H9 (cell line): ENCODE results near the gene NTPCR. TPM values are rescaled to one million over a fixed set of nuclear protein-coding genes. Genes with fewer than 3 reads are reported as not detected.

Experiments
- DNase-seq: peaks from one replicate; pipeline ENCODE4 v3.0.0-alpha.2; 2017
- H2AFZ ChIP-seq: one replicate; pipeline ENCODE4 v1.6.1; 2013; ENCODE audit warnings: mild to moderate bottlenecking, low read length, control low read depth, moderate library complexity
- H2AK5ac ChIP-seq: 2 replicates; pipeline ENCODE4 v1.6.1; 2013; ENCODE audit warnings: low read length, control low read depth, mixed read lengths; ENCODE audit not compliant: insufficient read length
- H2BK120ac ChIP-seq: one replicate; pipeline ENCODE4 v1.6.1; 2013; ENCODE audit warnings: low read depth, mild to moderate bottlenecking, low read length, control low read depth, inconsistent platforms; ENCODE audit not compliant: poor library complexity, severe bottlenecking
- H2BK12ac ChIP-seq: 2 replicates; pipeline ENCODE4 v1.6.1; 2013; ENCODE audit warnings: low read length, control low read depth, mixed read lengths, low read depth; ENCODE audit not compliant: insufficient read length
- H2BK15ac ChIP-seq: 2 replicates; pipeline ENCODE4 v1.6.1; 2013; ENCODE audit warnings: low read depth, low read length, control low read depth
- H2BK20ac ChIP-seq: one replicate; pipeline ENCODE4 v1.6.1; 2013; ENCODE audit warnings: low read depth, mild to moderate bottlenecking, low read length, control low read depth, inconsistent platforms; ENCODE audit not compliant: poor library complexity, severe bottlenecking
- H2BK5ac ChIP-seq: 2 replicates; pipeline ENCODE4 v1.6.1; 2013; ENCODE audit warnings: low read length, control low read depth, mixed read lengths; ENCODE audit not compliant: insufficient read length
- H3K14ac ChIP-seq: 2 replicates; pipeline ENCODE4 v1.6.1; 2013; ENCODE audit warnings: low read length, control low read depth; ENCODE audit not compliant: insufficient read depth
- H3K18ac ChIP-seq: 2 replicates; pipeline ENCODE4 v1.6.1; 2013; ENCODE audit warnings: low read depth, mild to moderate bottlenecking, mixed read lengths, low read length, control low read depth; ENCODE audit not compliant: insufficient read length
- H3K23ac ChIP-seq: 2 replicates; pipeline ENCODE4 v1.6.1; 2013; ENCODE audit warnings: low read length, control low read depth, mixed read lengths, low read depth; ENCODE audit not compliant: insufficient read length
- H3K23me2 ChIP-seq: 2 replicates; pipeline ENCODE4 v1.6.1; 2013; ENCODE audit warnings: low read depth, mild to moderate bottlenecking, mixed read lengths, low read length, control low read depth; ENCODE audit not compliant: insufficient read length, poor library complexity, severe bottlenecking
- H3K27ac ChIP-seq: 2 replicates; pipeline ENCODE4 v1.5.1; 2013; ENCODE audit warnings: low read length, control low read depth, mixed read lengths, low read depth; ENCODE audit not compliant: insufficient read length
- H3K27me3 ChIP-seq: 2 replicates; pipeline ENCODE4 v1.6.1; 2013; ENCODE audit warnings: low read length, control low read depth, inconsistent platforms; ENCODE audit not compliant: insufficient read depth
- H3K4ac ChIP-seq: 2 replicates; pipeline ENCODE4 v1.6.1; 2013; ENCODE audit warnings: low read depth, mild to moderate bottlenecking, control low read depth, inconsistent platforms, low read length, moderate library complexity
- H3K4me1 ChIP-seq: 2 replicates; pipeline ENCODE4 v1.6.1; 2013; ENCODE audit warnings: low read length, control low read depth, inconsistent platforms; ENCODE audit not compliant: insufficient read depth
- H3K4me2 ChIP-seq: 2 replicates; pipeline ENCODE4 v1.6.1; 2013; ENCODE audit warnings: low read length, control low read depth, mixed read lengths; ENCODE audit not compliant: insufficient read length, insufficient read depth
- H3K56ac ChIP-seq: 2 replicates; pipeline ENCODE4 v1.6.1; 2013; ENCODE audit warnings: low read depth, mild to moderate bottlenecking, mixed read lengths, low read length, control low read depth; ENCODE audit not compliant: insufficient read length
- H3K79me1 ChIP-seq: 2 replicates; pipeline ENCODE4 v1.6.1; 2013; ENCODE audit warnings: low read depth, mild to moderate bottlenecking, moderate library complexity, low read length, control low read depth, inconsistent platforms; ENCODE audit not compliant: insufficient read depth, poor library complexity, severe bottlenecking
- H3K79me2 ChIP-seq: 2 replicates; pipeline ENCODE4 v1.6.1; 2013; ENCODE audit warnings: low read length, control low read depth, inconsistent platforms; ENCODE audit not compliant: insufficient read depth
- H3K9ac ChIP-seq: 2 replicates; pipeline ENCODE4 v1.6.1; 2013; ENCODE audit warnings: low read length, control low read depth, mixed read lengths; ENCODE audit not compliant: insufficient read length; ENCODE audit errors: extremely low read depth
- H3K9me3 ChIP-seq: one replicate; pipeline ENCODE4 v1.6.1; 2013; ENCODE audit warnings: low read depth, low read length, inconsistent platforms; ENCODE audit not compliant: control insufficient read depth
- H3T11ph ChIP-seq: one replicate; pipeline ENCODE4 v1.6.1; 2013; ENCODE audit warnings: mild to moderate bottlenecking, low read length, control low read depth, inconsistent platforms
- H4K20me1 ChIP-seq: one replicate; pipeline ENCODE4 v1.6.1; 2013; ENCODE audit not compliant: control insufficient read depth, insufficient read length, insufficient read depth
- H4K5ac ChIP-seq: 2 replicates; pipeline ENCODE4 v1.6.1; 2013; ENCODE audit warnings: low read depth, mild to moderate bottlenecking, mixed read lengths, low read length, control low read depth; ENCODE audit not compliant: insufficient read length
- H4K8ac ChIP-seq: replicated peaks from 2 replicates; pipeline ENCODE4 v1.6.1; 2013; ENCODE audit warnings: low read length, control low read depth, mixed read lengths, low read depth; ENCODE audit not compliant: insufficient read length
- H4K91ac ChIP-seq: 2 replicates; pipeline ENCODE4 v1.6.1; 2013; ENCODE audit warnings: low read depth, mild to moderate bottlenecking, moderate library complexity, mixed read lengths, low read length, control low read depth; ENCODE audit not compliant: insufficient read length
- H3K27ac Mint-ChIP-seq, 3 experiments: 2 replicates in 2 of 3; 3 replicates in 1 of 3; pipeline ENCODE4 v1.8.0; 2020 to 2021; ENCODE audit warnings: mixed read lengths in 3 of 3, mild to moderate bottlenecking in 1 of 3, moderate library complexity in 1 of 3
- H3K27me3 Mint-ChIP-seq: 2 replicates; pipeline ENCODE4 v1.8.0; 2021; ENCODE audit warnings: low read depth, mild to moderate bottlenecking, moderate library complexity, mixed read lengths
- H3K36me3 Mint-ChIP-seq, 3 experiments: 2 replicates in 2 of 3; 3 replicates in 1 of 3; pipeline ENCODE4 v1.8.0; 2020 to 2021; ENCODE audit warnings: low read depth in 3 of 3, mixed read lengths in 3 of 3; ENCODE audit not compliant: insufficient read depth in 1 of 3
- H3K4me1 Mint-ChIP-seq, 2 experiments: 2 replicates each; pipeline ENCODE4 v1.8.0; 2020; ENCODE audit warnings: mixed read lengths in 2 of 2
- H3K4me3 Mint-ChIP-seq, 2 experiments: 2 replicates in 1 of 2; 3 replicates in 1 of 2; pipeline ENCODE4 v1.8.0; 2020 to 2021; ENCODE audit warnings: mild to moderate bottlenecking in 2 of 2, mixed read lengths in 2 of 2, moderate library complexity in 1 of 2
- H3K9me3 Mint-ChIP-seq, 2 experiments: 2 replicates in 1 of 2; 3 replicates in 1 of 2; pipeline ENCODE4 v1.8.0; 2020; ENCODE audit warnings: mild to moderate bottlenecking in 2 of 2, mixed read lengths in 2 of 2, moderate library complexity in 1 of 2
- CTCF ChIP-seq: fragments of 200-600 bp; sonication (generic); conservative IDR thresholded peaks from 3 replicates; pipeline ENCODE4 v1.8.0; 2021; ENCODE audit warnings: antibody characterized with exemption, mild to moderate bottlenecking
- WGBS: extraction: QIAGEN DNeasy Blood & Tissue Kit; methylation state at CpG from one replicate; pipeline ENCODE4 v1.1.7; 2013; ENCODE audit warnings: missing lambda C conversion rate, low lambda C conversion rate, mixed read lengths; ENCODE audit not compliant: insufficient read length; ENCODE audit errors: extremely low coverage; 5-methylcytosine and 5-hydroxymethylcytosine counted together
- total RNA-seq: library from RNA; stranded (reverse); gene quantifications from 2 replicates; pipeline ENCODE4 v1.2.1, GENCODE V29; 2021

NTPCR gene
- total RNA-seq, 1 experiment from 2014 or later, result 87.4 TPM

- no peak overlapping the region for H3K14ac ChIP-seq
- H3K79me2 ChIP-seq, result no peaks in the 10 kb centered on the region
- H3K4me3 Mint-ChIP-seq, result no peak overlapping the region
- no peak overlapping the region for H3K9ac ChIP-seq
- DNase-seq, result no peak
- no peak overlapping the region for H3K18ac ChIP-seq
- H2BK5ac ChIP-seq, result no peak overlapping the region
- H3T11ph ChIP-seq, result no peak overlapping the region
- no peak overlapping the region for H2BK12ac ChIP-seq
- H4K91ac ChIP-seq, result no peak overlapping the region
- no CpG with 5 or more reads among the region's 2 CpGs for WGBS
- H3K9me3 ChIP-seq, result peaks cover 18% of the 10 kb centered on the region
- peaks cover 92 to 93% (median 93%) of the 10 kb centered on the region in 3 experiments for H3K36me3 Mint-ChIP-seq
- H3K79me1 ChIP-seq, result no peaks in the 10 kb centered on the region
- no peak overlapping the region for H3K27ac Mint-ChIP-seq
- no peak for TF ChIP-seq CTCF
- H3K56ac ChIP-seq, result no peak overlapping the region
- H3K4ac ChIP-seq, result no peak overlapping the region
- no peak overlapping the region for H2BK120ac ChIP-seq
- H3K27ac ChIP-seq, result no peak overlapping the region
- no peak overlapping the region for H4K8ac ChIP-seq
- H2AK5ac ChIP-seq, result no peak overlapping the region
- no peaks in the 10 kb centered on the region for H3K23me2 ChIP-seq
- H3K23ac ChIP-seq, result no peak overlapping the region
- H4K5ac ChIP-seq, result no peak overlapping the region
- H2AFZ ChIP-seq, result no peak overlapping the region
- H2BK15ac ChIP-seq, result no peak overlapping the region
- H4K20me1 ChIP-seq, result no peaks in the 10 kb centered on the region
- H2BK20ac ChIP-seq, result no peak overlapping the region
- H3K4me2 ChIP-seq, result no peak overlapping the region
- H3K4me1 Mint-ChIP-seq, result peaks cover 4 to 10% of the 10 kb centered on the region in 2 experiments
- H3K27me3 ChIP-seq, result no peaks in the 10 kb centered on the region
- H3K4me1 ChIP-seq, result no peaks in the 10 kb centered on the region
- no peaks in the 10 kb centered on the region; the same call in 1 of the 2 replicates for H3K27me3 Mint-ChIP-seq
- peaks cover 27 to 36% of the 10 kb centered on the region in 2 experiments for H3K9me3 Mint-ChIP-seq
Measured at GRCh38 chr1:232996143-232996542, 45.7 kb downstream of the NTPCR start.
